CD14-positive monocyte (primary cell): ENCODE measurements around the gene MYO5B. TPM values are rescaled to one million over a fixed set of nuclear protein-coding genes. Genes with fewer than 3 reads are reported as not detected.

ENCODE experiments used
- DNase-seq, 3 donors: peaks; one replicate each; pipeline ENCODE4 v3.0.0-alpha.2; 2011 to 2022
- H2AFZ ChIP-seq: 2 replicates; pipeline ENCODE4 v1.6.0; 2012; ENCODE audit warnings: mild to moderate bottlenecking, low read depth, low read length, inconsistent platforms; ENCODE audit not compliant: insufficient read depth, poor library complexity, severe bottlenecking
- H3K27ac ChIP-seq, 2 donors: 1 replicate in 1 of 2; 2 replicates in 1 of 2; pipeline ENCODE4 v1.5.1; 2012 to 2013; ENCODE audit warnings: low read length in 2 of 2, control low read depth in 1 of 2, inconsistent platforms in 1 of 2, low read depth in 1 of 2, mild to moderate bottlenecking in 1 of 2
- H3K27me3 ChIP-seq, 2 donors: one replicate each; pipeline versions ENCODE4 v1.6.0 to v1.6.1; 2011 to 2013; ENCODE audit warnings: low read length in 2 of 2; ENCODE audit not compliant: control insufficient read depth in 2 of 2, insufficient read depth in 2 of 2
- H3K36me3 ChIP-seq, 2 donors: replicated peaks in 1 of 2; 1 replicate in 1 of 2; 2 replicates in 1 of 2; pipeline versions ENCODE4 v1.5.1 to v1.6.1; 2012 to 2013; ENCODE audit warnings: low read length in 2 of 2, control low read depth in 1 of 2, inconsistent platforms in 1 of 2, mild to moderate bottlenecking in 1 of 2; ENCODE audit not compliant: insufficient read depth in 2 of 2, control insufficient read depth in 1 of 2
- H3K4me1 ChIP-seq, 2 donors: 1 replicate in 1 of 2; 2 replicates in 1 of 2; pipeline versions ENCODE4 v1.5.1 to v1.6.1; 2012 to 2013; ENCODE audit warnings: low read length in 2 of 2, control low read depth in 1 of 2, inconsistent platforms in 1 of 2, mild to moderate bottlenecking in 1 of 2, moderate library complexity in 1 of 2; ENCODE audit not compliant: insufficient read depth in 2 of 2, control insufficient read depth in 1 of 2
- H3K4me2 ChIP-seq: replicated peaks from 2 replicates; pipeline ENCODE3; 2012; ENCODE audit warnings: low read length, moderate library complexity, mild to moderate bottlenecking; ENCODE audit not compliant: poor library complexity, severe bottlenecking; ENCODE audit errors: extremely low read depth
- H3K4me3 ChIP-seq, 3 experiments: fragments of 200-600 bp in 1 of 3; sonication (generic) in 1 of 3; replicated peaks in 1 of 3; 1 replicate in 2 of 3; 2 replicates in 1 of 3; pipeline ENCODE4 v1.5.1; 2011 to 2013; ENCODE audit warnings: low read length in 3 of 3, mild to moderate bottlenecking in 3 of 3, control low read depth in 2 of 3, low read depth in 2 of 3, inconsistent platforms in 1 of 3, moderate library complexity in 1 of 3
- H3K79me2 ChIP-seq: 2 replicates; pipeline ENCODE4 v1.6.0; 2012; ENCODE audit warnings: mild to moderate bottlenecking, control low read depth, inconsistent platforms, low read length, moderate library complexity; ENCODE audit not compliant: insufficient read depth
- H3K9ac ChIP-seq: 2 replicates; pipeline ENCODE4 v1.6.0; 2017; ENCODE audit warnings: low read length, mild to moderate bottlenecking; ENCODE audit not compliant: insufficient read depth, poor library complexity, severe bottlenecking
- H3K9me3 ChIP-seq, 2 donors: replicated peaks in 1 of 2; 1 replicate in 1 of 2; 2 replicates in 1 of 2; pipeline versions ENCODE4 v1.5.1 to v1.6.1; 2012 to 2013; ENCODE audit warnings: low read length in 2 of 2, control low read depth in 1 of 2; ENCODE audit not compliant: control insufficient read depth in 1 of 2, insufficient read depth in 1 of 2
- H4K20me1 ChIP-seq: 2 replicates; pipeline ENCODE4 v1.6.0; 2012; ENCODE audit warnings: mild to moderate bottlenecking, low read length, control low read depth, moderate library complexity; ENCODE audit not compliant: insufficient read depth
- H3K27ac Mint-ChIP-seq, 7 donors: one replicate each; pipeline ENCODE4 v1.8.0; 2020; ENCODE audit warnings: mild to moderate bottlenecking in 7 of 7, mixed read lengths in 7 of 7, moderate library complexity in 6 of 7, inconsistent platforms in 2 of 7
- H3K27me3 Mint-ChIP-seq, 3 donors: one replicate each; pipeline ENCODE4 v1.8.0; 2021 to 2022; ENCODE audit warnings: low read depth in 3 of 3, mild to moderate bottlenecking in 3 of 3, mixed read lengths in 3 of 3, moderate library complexity in 3 of 3, inconsistent platforms in 1 of 3
- H3K36me3 Mint-ChIP-seq, 2 donors: one replicate each; pipeline ENCODE4 v1.8.0; 2020; ENCODE audit warnings: mixed read lengths in 2 of 2, inconsistent platforms in 1 of 2, mild to moderate bottlenecking in 1 of 2
- H3K4me1 Mint-ChIP-seq: one replicate; pipeline ENCODE4 v1.8.0; 2020; ENCODE audit warnings: mild to moderate bottlenecking, mixed read lengths
- H3K4me3 Mint-ChIP-seq, 2 donors: one replicate each; pipeline ENCODE4 v1.8.0; 2020; ENCODE audit warnings: mild to moderate bottlenecking in 2 of 2, mixed read lengths in 2 of 2, moderate library complexity in 1 of 2
- H3K9me3 Mint-ChIP-seq, 7 donors: one replicate each; pipeline ENCODE4 v1.8.0; 2020 to 2022; ENCODE audit warnings: mixed read lengths in 7 of 7, mild to moderate bottlenecking in 6 of 7, moderate library complexity in 6 of 7, inconsistent platforms in 2 of 7
- WGBS: methylation state at CpG from one replicate; pipeline ENCODE4 v1.1.5; 2013; ENCODE audit warnings: missing lambda C conversion rate; ENCODE audit not compliant: insufficient coverage; 5-methylcytosine and 5-hydroxymethylcytosine counted together
- intact Hi-C, 2 donors: fragments of 100-400 bp; cut with micrococcal nuclease; formaldehyde crosslinking; loops; one replicate each; pipeline versions ENCODE4 v1.15.0 to v1.15.1; 2023
- polyA plus RNA-seq, 3 donors: library from polyadenylated mRNA; depleted of rRNA in 1 of 3; unstranded in 2 of 3; stranded (reverse) in 1 of 3; fragments of 300-500 nt in 2 of 3; fragments of >200 nt in 1 of 3; fragmentation: Illumina TruSeq in 2 of 3; gene quantifications; 1 replicate in 2 of 3; 2 replicates in 1 of 3; pipeline ENCODE4 v1.2.3, GENCODE V29; 2012 to 2021
- TF ChIP-seq, protein P1 (sequence below): fragments of 200-600 bp; IDR thresholded peaks from one replicate; pipeline ENCODE4 v1.8.0; 2022; ENCODE audit warnings: antibody characterized with exemption, mild to moderate bottlenecking

Gene MYO5B
- polyA plus RNA-seq, 3 donors: 0.04 TPM; not detected in 2

- Mint-ChIP-seq H3K9me3 (peaks cover 0 to 6% (median 5%) of the 10 kb centered on the region in 7 donors), H3K27ac (peak overlapping the region in 1 of 7 donors; percentile 66), H3K36me3 (peaks cover 0 to 3% of the 10 kb centered on the region in 2 donors), H3K4me3 (peak overlapping the region in 1 of 2 donors; percentile 79), H3K27me3 (peaks cover 60 to 77% (median 66%) of the 10 kb centered on the region in 3 donors), H3K4me1 (peaks cover 9% of the 10 kb centered on the region)
- Histone ChIP-seq H3K9ac (no peak overlapping the region), H4K20me1 (no peaks in the 10 kb centered on the region), H3K4me3 (peak overlapping the region in 1 of 3 experiments; percentile 47), H3K4me2 (peak overlapping the region; percentile 55), H3K4me1 (peaks cover 2 to 11% of the 10 kb centered on the region in 2 donors), H3K9me3 (peaks cover 0 to 13% of the 10 kb centered on the region in 2 donors), H3K79me2 (no peaks in the 10 kb centered on the region), H3K27me3 (peaks cover 63 to 71% of the 10 kb centered on the region in 2 donors), H2AFZ (peak overlapping the region; percentile 21), H3K36me3 (no peaks in the 10 kb centered on the region), H3K27ac (no peak overlapping the region)
- no peak for DNase-seq
- TF ChIP-seq, protein P1, sequence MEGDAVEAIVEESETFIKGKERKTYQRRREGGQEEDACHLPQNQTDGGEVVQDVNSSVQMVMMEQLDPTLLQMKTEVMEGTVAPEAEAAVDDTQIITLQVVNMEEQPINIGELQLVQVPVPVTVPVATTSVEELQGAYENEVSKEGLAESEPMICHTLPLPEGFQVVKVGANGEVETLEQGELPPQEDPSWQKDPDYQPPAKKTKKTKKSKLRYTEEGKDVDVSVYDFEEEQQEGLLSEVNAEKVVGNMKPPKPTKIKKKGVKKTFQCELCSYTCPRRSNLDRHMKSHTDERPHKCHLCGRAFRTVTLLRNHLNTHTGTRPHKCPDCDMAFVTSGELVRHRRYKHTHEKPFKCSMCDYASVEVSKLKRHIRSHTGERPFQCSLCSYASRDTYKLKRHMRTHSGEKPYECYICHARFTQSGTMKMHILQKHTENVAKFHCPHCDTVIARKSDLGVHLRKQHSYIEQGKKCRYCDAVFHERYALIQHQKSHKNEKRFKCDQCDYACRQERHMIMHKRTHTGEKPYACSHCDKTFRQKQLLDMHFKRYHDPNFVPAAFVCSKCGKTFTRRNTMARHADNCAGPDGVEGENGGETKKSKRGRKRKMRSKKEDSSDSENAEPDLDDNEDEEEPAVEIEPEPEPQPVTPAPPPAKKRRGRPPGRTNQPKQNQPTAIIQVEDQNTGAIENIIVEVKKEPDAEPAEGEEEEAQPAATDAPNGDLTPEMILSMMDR: no peak
- intact Hi-C loops: no loop called here
- WGBS: 1% methylated on average over 63 of the region's 68 CpGs
Observed at GRCh38 chr18:50193796-50194630, 934 bp downstream of the MYO5B start.

DNA sequence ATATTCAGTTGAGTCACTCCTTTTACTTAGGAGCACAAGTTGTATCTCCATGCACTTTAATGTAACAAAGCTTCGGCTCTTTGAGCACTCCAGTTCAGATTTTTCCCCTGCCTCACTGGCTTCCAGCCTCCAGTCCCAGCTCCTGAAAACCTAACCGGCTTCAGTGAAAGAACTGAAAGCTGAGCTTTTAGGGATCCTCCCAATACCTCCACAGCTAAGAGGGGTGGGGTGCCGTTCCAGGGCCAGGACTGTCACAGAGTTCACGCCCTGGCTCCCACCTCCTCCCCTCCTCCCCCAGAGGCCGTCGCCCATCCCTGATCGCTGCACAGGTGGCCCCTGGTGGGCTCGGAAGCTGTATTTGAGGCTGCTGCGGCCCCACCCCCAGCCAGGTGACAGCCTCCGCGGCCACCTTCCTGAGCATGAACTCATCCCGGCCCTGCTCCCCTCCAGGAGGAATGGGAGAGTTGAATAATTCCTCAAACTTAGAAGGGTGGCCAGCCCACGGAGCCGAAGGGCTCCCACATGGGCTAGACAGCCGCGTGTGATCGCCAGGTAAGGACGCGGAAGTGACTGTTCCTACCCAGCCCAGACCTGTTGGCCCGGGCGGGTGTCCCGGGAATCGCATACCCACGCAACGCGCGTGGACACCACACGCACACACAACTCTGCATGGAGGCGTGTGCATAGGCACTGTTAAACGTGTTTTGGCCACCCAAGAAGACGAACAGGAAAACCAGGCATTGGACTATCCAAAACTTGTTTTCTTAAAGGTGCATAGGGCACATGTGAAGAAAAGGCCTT lies 1.8 kb downstream of the MYO5B start:
- intact Hi-C loops: no loop called here
- no peak overlapping the region for H3K27ac Mint-ChIP-seq
- no peak for DNase-seq

More for the DNA sequence above, 1.8 kb downstream of the MYO5B start:
- Histone ChIP-seq H3K27ac (no peak overlapping the region), H3K4me3 (no peak overlapping the region), H3K36me3 (no peaks in the 10 kb centered on the region), H4K20me1 (no peaks in the 10 kb centered on the region), H3K9me3 (peaks cover 0 to 13% of the 10 kb centered on the region in 2 donors), H3K4me2 (no peak overlapping the region), H3K27me3 (peaks cover 64 to 66% of the 10 kb centered on the region in 2 donors), H2AFZ (no peak overlapping the region), H3K4me1 (peaks cover 2 to 11% of the 10 kb centered on the region in 2 donors), H3K79me2 (no peaks in the 10 kb centered on the region), H3K9ac (no peak overlapping the region)
- Mint-ChIP-seq H3K27me3 (peaks cover 59 to 72% (median 67%) of the 10 kb centered on the region in 3 donors), H3K9me3 (peaks cover 0 to 6% (median 5%) of the 10 kb centered on the region in 7 donors), H3K36me3 (peaks cover 0 to 3% of the 10 kb centered on the region in 2 donors), H3K4me3 (peak overlapping the region in 1 of 2 donors; percentile 79), H3K4me1 (peaks cover 9% of the 10 kb centered on the region)
- WGBS: 14% methylated on average over 29 of the region's 31 CpGs
- TF ChIP-seq, protein P1: no peak
